Measurements from ENCODE around the gene NRGN. TPM values are rescaled to one million over a fixed set of nuclear protein-coding genes. Genes with fewer than 3 reads are reported as not detected.

NRGN gene
- total RNA-seq, 1 experiment from 2014 or later: 2.9 TPM

DNA sequence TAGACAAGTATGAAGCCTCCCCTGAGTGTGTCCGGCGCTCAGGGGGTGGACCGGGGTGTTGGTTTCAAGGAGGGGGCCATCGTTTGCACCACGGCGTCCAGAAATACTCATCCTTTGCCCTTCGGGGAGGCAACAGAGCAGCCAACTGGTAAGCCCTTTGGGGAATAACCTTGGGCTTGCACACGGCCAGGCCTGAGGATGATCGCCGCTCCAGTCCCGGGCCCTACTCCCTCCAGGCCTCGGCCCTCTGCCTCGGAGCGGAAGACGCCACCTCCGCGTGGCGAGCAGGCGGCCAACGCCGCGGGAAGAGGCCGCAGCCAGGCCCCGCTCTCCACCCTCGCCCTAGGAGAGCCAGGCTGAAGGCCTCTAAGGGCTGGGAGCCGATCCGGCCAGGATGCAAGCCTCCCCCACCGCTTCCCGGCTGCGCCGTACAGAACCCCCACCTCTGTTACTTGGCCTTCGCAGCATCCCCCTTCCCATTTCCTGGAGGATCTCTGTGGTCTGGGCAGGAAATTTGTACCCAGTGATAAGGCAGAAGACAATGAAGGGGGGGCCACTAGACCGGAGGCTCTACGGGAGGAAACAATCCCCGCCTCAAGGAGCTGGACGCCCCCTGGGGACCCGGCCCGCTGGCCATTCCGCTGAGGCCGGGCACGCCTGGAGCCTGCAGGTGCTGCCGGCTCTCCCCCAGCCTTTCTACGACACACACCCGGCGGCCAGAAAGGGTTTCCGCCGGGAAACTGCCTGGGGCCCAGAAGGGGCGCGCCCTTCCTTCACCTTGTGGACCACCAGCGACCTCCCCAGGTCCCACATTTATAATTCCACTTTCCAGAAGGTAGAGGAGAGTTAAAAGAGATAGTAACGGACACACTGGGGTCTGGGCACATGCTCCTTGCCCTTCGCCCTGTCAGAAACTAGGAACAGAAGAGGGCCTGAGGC, 19.8 kb downstream of the NRGN start (continued):
- TF ChIP-seq, protein P1, sequence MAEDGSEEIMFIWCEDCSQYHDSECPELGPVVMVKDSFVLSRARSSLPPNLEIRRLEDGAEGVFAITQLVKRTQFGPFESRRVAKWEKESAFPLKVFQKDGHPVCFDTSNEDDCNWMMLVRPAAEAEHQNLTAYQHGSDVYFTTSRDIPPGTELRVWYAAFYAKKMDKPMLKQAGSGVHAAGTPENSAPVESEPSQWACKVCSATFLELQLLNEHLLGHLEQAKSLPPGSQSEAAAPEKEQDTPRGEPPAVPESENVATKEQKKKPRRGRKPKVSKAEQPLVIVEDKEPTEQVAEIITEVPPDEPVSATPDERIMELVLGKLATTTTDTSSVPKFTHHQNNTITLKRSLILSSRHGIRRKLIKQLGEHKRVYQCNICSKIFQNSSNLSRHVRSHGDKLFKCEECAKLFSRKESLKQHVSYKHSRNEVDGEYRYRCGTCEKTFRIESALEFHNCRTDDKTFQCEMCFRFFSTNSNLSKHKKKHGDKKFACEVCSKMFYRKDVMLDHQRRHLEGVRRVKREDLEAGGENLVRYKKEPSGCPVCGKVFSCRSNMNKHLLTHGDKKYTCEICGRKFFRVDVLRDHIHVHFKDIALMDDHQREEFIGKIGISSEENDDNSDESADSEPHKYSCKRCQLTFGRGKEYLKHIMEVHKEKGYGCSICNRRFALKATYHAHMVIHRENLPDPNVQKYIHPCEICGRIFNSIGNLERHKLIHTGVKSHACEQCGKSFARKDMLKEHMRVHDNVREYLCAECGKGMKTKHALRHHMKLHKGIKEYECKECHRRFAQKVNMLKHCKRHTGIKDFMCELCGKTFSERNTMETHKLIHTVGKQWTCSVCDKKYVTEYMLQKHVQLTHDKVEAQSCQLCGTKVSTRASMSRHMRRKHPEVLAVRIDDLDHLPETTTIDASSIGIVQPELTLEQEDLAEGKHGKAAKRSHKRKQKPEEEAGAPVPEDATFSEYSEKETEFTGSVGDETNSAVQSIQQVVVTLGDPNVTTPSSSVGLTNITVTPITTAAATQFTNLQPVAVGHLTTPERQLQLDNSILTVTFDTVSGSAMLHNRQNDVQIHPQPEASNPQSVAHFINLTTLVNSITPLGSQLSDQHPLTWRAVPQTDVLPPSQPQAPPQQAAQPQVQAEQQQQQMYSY (CRISPR knock-in tag; IDR thresholded peaks at IDR 0.05): 0 out of 2 replicates have a peak, but pooled peaks have one; percentile 37
- TF ChIP-seq JUN (CRISPR knock-in tag; IDR thresholded peaks at IDR 0.05): no peak
- TF ChIP-seq RORB (CRISPR knock-in tag; IDR thresholded peaks at IDR 0.05): no peak
- 0 out of 2 replicates have a peak, but pooled peaks have one; percentile 56 for TF ChIP-seq SMAD4 (CRISPR knock-in tag; IDR thresholded peaks at IDR 0.05)
- peak; percentile 84; the same call in 1 of the 2 replicates for TF ChIP-seq TCF7 (CRISPR knock-in tag; IDR thresholded peaks at IDR 0.05; ENCODE audit: low read depth)
- no peak for TF ChIP-seq CREM (CRISPR knock-in tag; IDR thresholded peaks at IDR 0.05)
- TF ChIP-seq NFYB (CRISPR knock-in tag; conservative IDR thresholded peaks at IDR 0.05; ENCODE audit: low read depth): no peak
- no peak for TF ChIP-seq MXD4 (CRISPR knock-in tag; IDR thresholded peaks at IDR 0.05; ENCODE audit: borderline replicate concordance)
- TF ChIP-seq, protein P2, sequence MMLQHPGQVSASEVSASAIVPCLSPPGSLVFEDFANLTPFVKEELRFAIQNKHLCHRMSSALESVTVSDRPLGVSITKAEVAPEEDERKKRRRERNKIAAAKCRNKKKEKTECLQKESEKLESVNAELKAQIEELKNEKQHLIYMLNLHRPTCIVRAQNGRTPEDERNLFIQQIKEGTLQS (CRISPR knock-in tag; conservative IDR thresholded peaks at IDR 0.05): peak; percentile 69; the same call in 1 of the 2 replicates
- TF ChIP-seq ELF4 (CRISPR knock-in tag; IDR thresholded peaks at IDR 0.05; ENCODE audit: low read depth): no peak
- TF ChIP-seq HMGA2 (CRISPR knock-in tag; IDR thresholded peaks at IDR 0.05): no peak
- TF ChIP-seq SMAD3 (CRISPR knock-in tag; IDR thresholded peaks at IDR 0.05; ENCODE audit: borderline replicate concordance): peak; percentile 92
- TF ChIP-seq, protein P3, sequence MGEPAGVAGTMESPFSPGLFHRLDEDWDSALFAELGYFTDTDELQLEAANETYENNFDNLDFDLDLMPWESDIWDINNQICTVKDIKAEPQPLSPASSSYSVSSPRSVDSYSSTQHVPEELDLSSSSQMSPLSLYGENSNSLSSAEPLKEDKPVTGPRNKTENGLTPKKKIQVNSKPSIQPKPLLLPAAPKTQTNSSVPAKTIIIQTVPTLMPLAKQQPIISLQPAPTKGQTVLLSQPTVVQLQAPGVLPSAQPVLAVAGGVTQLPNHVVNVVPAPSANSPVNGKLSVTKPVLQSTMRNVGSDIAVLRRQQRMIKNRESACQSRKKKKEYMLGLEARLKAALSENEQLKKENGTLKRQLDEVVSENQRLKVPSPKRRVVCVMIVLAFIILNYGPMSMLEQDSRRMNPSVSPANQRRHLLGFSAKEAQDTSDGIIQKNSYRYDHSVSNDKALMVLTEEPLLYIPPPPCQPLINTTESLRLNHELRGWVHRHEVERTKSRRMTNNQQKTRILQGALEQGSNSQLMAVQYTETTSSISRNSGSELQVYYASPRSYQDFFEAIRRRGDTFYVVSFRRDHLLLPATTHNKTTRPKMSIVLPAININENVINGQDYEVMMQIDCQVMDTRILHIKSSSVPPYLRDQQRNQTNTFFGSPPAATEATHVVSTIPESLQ (CRISPR knock-in tag; IDR thresholded peaks at IDR 0.05): no peak
- TF ChIP-seq TEAD4 (CRISPR knock-in tag; IDR thresholded peaks at IDR 0.05): peak; percentile 67; the same call in 1 of the 2 replicates
- peak; percentile 83; the same call in 1 of the 2 replicates for TF ChIP-seq MYBL2 (CRISPR knock-in tag; IDR thresholded peaks at IDR 0.05)

DNA sequence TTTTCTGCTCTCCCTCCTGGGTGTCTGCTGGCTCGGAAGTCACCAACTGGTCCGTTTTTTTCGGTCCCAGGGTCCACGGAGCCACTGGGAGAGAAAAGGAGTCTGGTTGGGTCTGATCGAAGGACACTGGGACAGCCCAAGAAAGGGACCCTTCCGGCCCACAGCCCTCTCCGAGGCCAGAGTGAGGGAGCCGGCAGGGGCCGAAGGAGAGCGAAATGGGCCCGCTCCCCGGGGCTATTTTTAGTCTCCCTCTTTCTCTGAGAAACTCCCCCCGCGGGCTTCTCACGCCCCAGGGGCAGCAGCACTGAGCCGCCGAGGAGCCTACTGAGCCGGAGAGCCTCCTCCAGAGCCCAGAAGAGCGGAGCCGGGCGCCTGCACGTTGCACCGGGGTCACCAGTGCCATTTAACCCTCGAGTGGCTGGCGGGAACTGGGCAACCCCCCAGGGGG, 20.5 kb downstream of the NRGN start:
- H3K4me3 Mint-ChIP-seq: peak overlapping the region; percentile 84
- no peak overlapping the region for H3K27ac Mint-ChIP-seq
- H3K9me3 Mint-ChIP-seq: no peaks in the 10 kb centered on the region
- DNase-seq (ENCODE audit: low spot score): peak; percentile 28
- ATAC-seq: no peak
- H3K4me1 Mint-ChIP-seq: peaks cover 57% of the 10 kb centered on the region
- H3K27me3 Mint-ChIP-seq (ENCODE audit: low read depth): peaks cover 79% of the 10 kb centered on the region
- CTCF ChIA-PET: interaction anchor here (1.7 to 5.6 kb wide), 11 partner anchors 9 to 120 kb away, joined by 7 to 61 read pairs (median 26); partner anchors contain the start of genes SIAE, SPA17 and VSIG2
- H3K36me3 Mint-ChIP-seq: no peaks in the 10 kb centered on the region
- POLR2A ChIA-PET: interaction anchor here (1.1 kb wide), 1 partner anchor 87 kb away, joined by 3 read pairs; no protein-coding TSS in a partner anchor
- TF ChIP-seq ZNF232 (CRISPR knock-in tag; IDR thresholded peaks at IDR 0.05) (no peak), GTF2I (CRISPR knock-in tag; conservative IDR thresholded peaks at IDR 0.05) (no peak), JAZF1 (CRISPR knock-in tag; IDR thresholded peaks at IDR 0.05) (no peak)
- TF ChIP-seq, protein P4, sequence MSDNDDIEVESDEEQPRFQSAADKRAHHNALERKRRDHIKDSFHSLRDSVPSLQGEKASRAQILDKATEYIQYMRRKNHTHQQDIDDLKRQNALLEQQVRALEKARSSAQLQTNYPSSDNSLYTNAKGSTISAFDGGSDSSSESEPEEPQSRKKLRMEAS (CRISPR knock-in tag; IDR thresholded peaks at IDR 0.05): no peak
- TF ChIP-seq, protein P5, sequence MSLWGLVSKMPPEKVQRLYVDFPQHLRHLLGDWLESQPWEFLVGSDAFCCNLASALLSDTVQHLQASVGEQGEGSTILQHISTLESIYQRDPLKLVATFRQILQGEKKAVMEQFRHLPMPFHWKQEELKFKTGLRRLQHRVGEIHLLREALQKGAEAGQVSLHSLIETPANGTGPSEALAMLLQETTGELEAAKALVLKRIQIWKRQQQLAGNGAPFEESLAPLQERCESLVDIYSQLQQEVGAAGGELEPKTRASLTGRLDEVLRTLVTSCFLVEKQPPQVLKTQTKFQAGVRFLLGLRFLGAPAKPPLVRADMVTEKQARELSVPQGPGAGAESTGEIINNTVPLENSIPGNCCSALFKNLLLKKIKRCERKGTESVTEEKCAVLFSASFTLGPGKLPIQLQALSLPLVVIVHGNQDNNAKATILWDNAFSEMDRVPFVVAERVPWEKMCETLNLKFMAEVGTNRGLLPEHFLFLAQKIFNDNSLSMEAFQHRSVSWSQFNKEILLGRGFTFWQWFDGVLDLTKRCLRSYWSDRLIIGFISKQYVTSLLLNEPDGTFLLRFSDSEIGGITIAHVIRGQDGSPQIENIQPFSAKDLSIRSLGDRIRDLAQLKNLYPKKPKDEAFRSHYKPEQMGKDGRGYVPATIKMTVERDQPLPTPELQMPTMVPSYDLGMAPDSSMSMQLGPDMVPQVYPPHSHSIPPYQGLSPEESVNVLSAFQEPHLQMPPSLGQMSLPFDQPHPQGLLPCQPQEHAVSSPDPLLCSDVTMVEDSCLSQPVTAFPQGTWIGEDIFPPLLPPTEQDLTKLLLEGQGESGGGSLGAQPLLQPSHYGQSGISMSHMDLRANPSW (CRISPR knock-in tag; conservative IDR thresholded peaks at IDR 0.05; ENCODE audit: low read depth): no peak
- TF ChIP-seq, protein P6, sequence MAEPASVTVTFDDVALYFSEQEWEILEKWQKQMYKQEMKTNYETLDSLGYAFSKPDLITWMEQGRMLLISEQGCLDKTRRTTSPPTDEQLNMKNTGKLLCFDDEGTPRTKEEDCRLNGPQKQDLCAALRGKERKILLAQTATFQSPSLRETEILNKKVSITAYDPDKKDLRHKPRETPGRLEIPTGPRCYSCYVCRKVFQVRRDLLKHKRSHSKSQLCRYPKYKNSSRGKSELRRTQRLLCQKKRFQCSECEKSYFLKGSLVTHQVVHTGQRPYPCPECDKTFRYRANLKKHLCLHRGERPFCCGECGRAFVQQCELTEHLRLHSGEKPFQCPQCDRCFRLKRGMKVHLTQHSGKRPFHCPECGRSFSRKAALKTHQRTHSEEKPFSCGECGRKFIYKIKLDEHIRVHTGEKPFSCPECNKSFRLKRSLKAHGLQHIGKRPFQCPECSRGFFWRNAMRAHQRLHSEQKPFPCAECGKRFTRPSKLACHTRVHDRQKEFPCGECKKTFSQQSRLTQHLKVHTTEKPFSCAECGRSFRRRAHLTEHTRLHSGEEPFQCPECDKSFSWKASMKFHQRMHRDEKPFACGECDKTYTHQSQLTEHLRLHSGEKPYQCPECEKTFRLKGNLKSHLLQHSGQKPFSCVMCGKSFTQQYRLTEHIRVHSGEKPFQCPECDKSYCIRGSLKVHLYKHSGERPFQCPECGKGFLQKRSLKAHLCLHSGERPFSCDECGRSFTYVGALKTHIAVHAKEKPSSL (CRISPR knock-in tag; conservative IDR thresholded peaks at IDR 0.05): no peak
- TF ChIP-seq, protein P7, sequence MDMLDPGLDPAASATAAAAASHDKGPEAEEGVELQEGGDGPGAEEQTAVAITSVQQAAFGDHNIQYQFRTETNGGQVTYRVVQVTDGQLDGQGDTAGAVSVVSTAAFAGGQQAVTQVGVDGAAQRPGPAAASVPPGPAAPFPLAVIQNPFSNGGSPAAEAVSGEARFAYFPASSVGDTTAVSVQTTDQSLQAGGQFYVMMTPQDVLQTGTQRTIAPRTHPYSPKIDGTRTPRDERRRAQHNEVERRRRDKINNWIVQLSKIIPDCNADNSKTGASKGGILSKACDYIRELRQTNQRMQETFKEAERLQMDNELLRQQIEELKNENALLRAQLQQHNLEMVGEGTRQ (CRISPR knock-in tag; IDR thresholded peaks at IDR 0.05): no peak
